Gastrocnemius medialis (tissue), 4 donors: ENCODE data around the gene CSPG4. TPM values are rescaled to one million over a fixed set of nuclear protein-coding genes. Genes with fewer than 3 reads are reported as not detected.
"Not testable (repeated sequence)": the region's sequence is repeated elsewhere in the genome, so short reads cannot be mapped to it uniquely, and the experiment has no call there.

Experiments
- ATAC-seq, 2 donors: fragments of 150-250 bp; one replicate each; pipeline ENCODE4 v1.9.1; 2016
- DNase-seq, 2 donors: peaks; one replicate each; pipeline ENCODE4 v3.0.0-alpha.2; 2019
- H3K27ac ChIP-seq, 4 donors: fragments of 200-600 bp; sonication (generic); 1 replicate in 1 of 4; 2 replicates in 3 of 4; pipeline ENCODE4 v1.5.1; 2016 to 2018; ENCODE audit warnings: mild to moderate bottlenecking in 2 of 4, moderate library complexity in 1 of 4
- H3K27me3 ChIP-seq, 3 donors: fragments of 200-600 bp; sonication (generic) in 2 of 3; 1 replicate in 1 of 3; 2 replicates in 2 of 3; pipeline versions ENCODE4 v1.5.1 to v1.6.0; 2016 to 2019; ENCODE audit warnings: mild to moderate bottlenecking in 1 of 3, moderate library complexity in 1 of 3
- H3K36me3 ChIP-seq, 2 donors: fragments of 200-600 bp; sonication (generic) in 1 of 2; one replicate each; pipeline ENCODE4 v1.5.1; 2017 to 2018
- H3K4me1 ChIP-seq, 2 donors: fragments of 200-600 bp; sonication (generic) in 1 of 2; one replicate each; pipeline ENCODE4 v1.5.1; 2016 to 2017; ENCODE audit warnings: mild to moderate bottlenecking in 2 of 2
- H3K4me3 ChIP-seq, 4 donors: fragments of 200-600 bp; sonication (generic) in 3 of 4; 1 replicate in 1 of 4; 2 replicates in 3 of 4; pipeline ENCODE4 v1.5.1; 2016 to 2019; ENCODE audit warnings: mild to moderate bottlenecking in 2 of 4
- H3K9me3 ChIP-seq, 3 donors: fragments of 200-600 bp; sonication (generic) in 2 of 3; 1 replicate in 1 of 3; 2 replicates in 2 of 3; pipeline ENCODE4 v1.5.1; 2016 to 2019
- POLR2A ChIP-seq, 2 donors: fragments of 450-650 bp; IDR thresholded peaks; one replicate each; pipeline ENCODE4 v1.6.1; 2017; ENCODE audit warnings: antibody characterized with exemption in 2 of 2, mild to moderate bottlenecking in 2 of 2, moderate library complexity in 2 of 2
- in situ Hi-C, 4 donors: fragments of 200-750 bp; cut with MboI; loops; one replicate each; pipeline versions ENCODE4 v1.15.0 to v1.8.0; 2017; ENCODE audit warnings: low sequenced_read_pairs in 4 of 4
- intact Hi-C: fragments of 100-400 bp; cut with DNase I; formaldehyde crosslinking; loops from one replicate; pipeline ENCODE4 v1.15.1; 2023; ENCODE audit warnings: low total_unique reads
- total RNA-seq, 4 donors: library from RNA; depleted of rRNA; stranded (reverse); fragments of >200 nt; gene quantifications; one replicate each; pipeline versions ENCODE4 v1.1.0 to v1.2.3, GENCODE V29; 2016
- TF ChIP-seq, protein P1 (sequence below), 5 experiments: fragments of 450-650 bp in 3 of 5; fragments of 200-600 bp in 2 of 5; sonication (generic) in 2 of 5; IDR thresholded peaks in 4 of 5; conservative IDR thresholded peaks in 1 of 5; 1 replicate in 4 of 5; 2 replicates in 1 of 5; pipeline ENCODE4 v1.5.1; 2016 to 2019; ENCODE audit warnings: antibody characterized with exemption in 5 of 5, mild to moderate bottlenecking in 3 of 5, moderate library complexity in 3 of 5

The CSPG4 gene
- total RNA-seq, 4 donors from 2014 or later = 38.2 to 145 (median 88.5) TPM

DNA sequence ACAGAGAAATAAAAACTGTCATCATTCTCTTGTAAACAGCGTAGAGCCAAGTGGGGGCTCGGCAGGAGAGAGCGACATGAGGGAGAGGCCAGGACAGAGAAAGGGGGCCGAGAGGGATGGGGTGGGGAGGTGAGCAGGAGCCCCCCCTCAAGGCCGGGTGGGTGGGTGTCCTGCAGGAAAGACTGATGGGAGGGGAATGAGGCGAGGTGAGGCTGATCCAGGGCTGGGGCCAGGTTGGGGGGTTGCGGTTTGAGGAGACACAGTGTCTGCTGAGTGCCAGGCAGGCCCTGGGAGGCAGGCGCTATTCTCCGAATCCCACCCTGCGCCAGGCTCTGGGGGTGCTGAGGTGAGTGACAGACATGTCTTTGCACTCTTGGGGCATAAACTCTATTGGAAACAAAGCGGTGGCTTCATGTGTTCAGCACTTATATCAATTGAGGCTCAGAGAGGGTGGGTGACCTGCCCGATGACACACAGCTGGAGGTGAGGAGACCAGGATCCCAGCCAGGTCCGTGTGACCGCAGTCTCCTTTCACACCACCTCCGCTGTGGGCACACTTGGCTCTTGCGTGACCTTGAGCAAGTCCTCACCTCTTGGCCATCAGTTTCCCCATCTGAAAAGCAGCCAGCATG is 19.6 kb upstream of the CSPG4 start:
- no peaks in the 10 kb centered on the region for H3K36me3 ChIP-seq
- H3K4me1 ChIP-seq = no peaks in the 10 kb centered on the region
- DNase-seq (no peak), ATAC-seq (no peak)
- intact Hi-C loops = loop anchor here (10.0 kb wide), 1 partner anchor 97 kb away; no protein-coding TSS in a partner anchor
- in situ Hi-C loops = loop anchor here in 2 of 4 donors (10.0 kb wide), 1 partner anchor 47 kb away; no protein-coding TSS in a partner anchor
- H3K27ac ChIP-seq = peak overlapping the region in 1 of 4 donors; percentile 43
- no peak overlapping the region for H3K4me3 ChIP-seq
- no peaks in the 10 kb centered on the region for H3K9me3 ChIP-seq
- TF ChIP-seq, protein P1, sequence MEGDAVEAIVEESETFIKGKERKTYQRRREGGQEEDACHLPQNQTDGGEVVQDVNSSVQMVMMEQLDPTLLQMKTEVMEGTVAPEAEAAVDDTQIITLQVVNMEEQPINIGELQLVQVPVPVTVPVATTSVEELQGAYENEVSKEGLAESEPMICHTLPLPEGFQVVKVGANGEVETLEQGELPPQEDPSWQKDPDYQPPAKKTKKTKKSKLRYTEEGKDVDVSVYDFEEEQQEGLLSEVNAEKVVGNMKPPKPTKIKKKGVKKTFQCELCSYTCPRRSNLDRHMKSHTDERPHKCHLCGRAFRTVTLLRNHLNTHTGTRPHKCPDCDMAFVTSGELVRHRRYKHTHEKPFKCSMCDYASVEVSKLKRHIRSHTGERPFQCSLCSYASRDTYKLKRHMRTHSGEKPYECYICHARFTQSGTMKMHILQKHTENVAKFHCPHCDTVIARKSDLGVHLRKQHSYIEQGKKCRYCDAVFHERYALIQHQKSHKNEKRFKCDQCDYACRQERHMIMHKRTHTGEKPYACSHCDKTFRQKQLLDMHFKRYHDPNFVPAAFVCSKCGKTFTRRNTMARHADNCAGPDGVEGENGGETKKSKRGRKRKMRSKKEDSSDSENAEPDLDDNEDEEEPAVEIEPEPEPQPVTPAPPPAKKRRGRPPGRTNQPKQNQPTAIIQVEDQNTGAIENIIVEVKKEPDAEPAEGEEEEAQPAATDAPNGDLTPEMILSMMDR (IDR thresholded peaks at IDR 0.05 in 4 of 5, conservative IDR thresholded peaks at IDR 0.05 in 1 of 5) = no peak
- TF ChIP-seq POLR2A (IDR thresholded peaks at IDR 0.05) = no peak
- H3K27me3 ChIP-seq = no peaks in the 10 kb centered on the region

DNA sequence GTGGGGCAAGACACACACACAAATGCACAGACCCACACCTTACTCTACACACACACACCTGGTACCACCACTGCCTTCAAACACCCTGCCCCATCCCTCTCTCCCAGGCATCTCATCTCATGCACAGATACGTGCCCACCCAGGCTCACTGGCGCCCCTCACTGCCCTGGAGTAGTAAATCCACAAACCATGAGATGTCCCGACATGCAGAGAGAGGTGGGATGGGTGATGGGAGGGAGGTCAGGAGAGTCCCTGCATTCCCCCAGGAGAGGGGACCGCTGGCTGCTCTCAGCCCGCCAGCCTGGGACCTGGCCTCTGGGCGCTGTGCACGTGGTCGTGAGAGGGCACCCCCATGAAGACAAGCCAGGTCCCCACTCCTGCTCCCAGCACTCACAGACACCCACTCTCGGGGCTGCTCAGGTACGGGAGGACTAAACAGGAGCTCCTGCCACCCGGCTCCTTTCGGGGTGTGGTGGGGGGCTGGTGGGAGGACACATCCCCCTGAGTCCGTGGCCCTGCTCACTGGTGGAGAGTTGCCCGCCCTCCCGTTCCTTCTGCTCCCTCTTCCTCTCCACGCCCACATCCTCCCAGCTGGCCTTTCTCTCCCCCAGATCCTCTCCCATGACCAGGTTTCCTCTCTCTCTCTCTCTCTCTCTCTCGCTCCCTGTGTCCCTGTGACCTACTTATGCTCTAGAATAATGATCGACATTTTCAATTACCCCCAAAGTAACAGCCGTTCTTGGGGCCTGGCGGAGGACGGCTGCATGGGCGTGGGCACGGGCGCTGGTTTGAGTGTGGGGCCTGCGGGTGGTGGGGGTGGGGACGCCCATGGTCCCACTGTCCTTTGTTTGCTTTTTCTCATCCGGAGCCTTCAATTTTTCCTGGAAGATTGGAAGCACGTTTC is 18.9 kb upstream of the CSPG4 start:
- no peaks in the 10 kb centered on the region for H3K9me3 ChIP-seq
- TF ChIP-seq, protein P1 (IDR thresholded peaks at IDR 0.05 in 4 of 5, conservative IDR thresholded peaks at IDR 0.05 in 1 of 5) = no peak
- TF ChIP-seq POLR2A (IDR thresholded peaks at IDR 0.05) = no peak
- no peaks in the 10 kb centered on the region for H3K27me3 ChIP-seq
- ATAC-seq = no peak
- peak overlapping the region in 1 of 4 donors; percentile 43 for H3K27ac ChIP-seq
- H3K36me3 ChIP-seq = no peaks in the 10 kb centered on the region
- in situ Hi-C loops (loop anchor here in 2 of 4 donors (10.0 kb wide), 1 partner anchor 47 kb away; no protein-coding TSS in a partner anchor), intact Hi-C loops (loop anchor here (10.0 kb wide), 1 partner anchor 97 kb away; no protein-coding TSS in a partner anchor)
- no peak overlapping the region for H3K4me3 ChIP-seq
- peak in 1 of 2 donors; percentile 9 for DNase-seq
- no peaks in the 10 kb centered on the region for H3K4me1 ChIP-seq

DNA sequence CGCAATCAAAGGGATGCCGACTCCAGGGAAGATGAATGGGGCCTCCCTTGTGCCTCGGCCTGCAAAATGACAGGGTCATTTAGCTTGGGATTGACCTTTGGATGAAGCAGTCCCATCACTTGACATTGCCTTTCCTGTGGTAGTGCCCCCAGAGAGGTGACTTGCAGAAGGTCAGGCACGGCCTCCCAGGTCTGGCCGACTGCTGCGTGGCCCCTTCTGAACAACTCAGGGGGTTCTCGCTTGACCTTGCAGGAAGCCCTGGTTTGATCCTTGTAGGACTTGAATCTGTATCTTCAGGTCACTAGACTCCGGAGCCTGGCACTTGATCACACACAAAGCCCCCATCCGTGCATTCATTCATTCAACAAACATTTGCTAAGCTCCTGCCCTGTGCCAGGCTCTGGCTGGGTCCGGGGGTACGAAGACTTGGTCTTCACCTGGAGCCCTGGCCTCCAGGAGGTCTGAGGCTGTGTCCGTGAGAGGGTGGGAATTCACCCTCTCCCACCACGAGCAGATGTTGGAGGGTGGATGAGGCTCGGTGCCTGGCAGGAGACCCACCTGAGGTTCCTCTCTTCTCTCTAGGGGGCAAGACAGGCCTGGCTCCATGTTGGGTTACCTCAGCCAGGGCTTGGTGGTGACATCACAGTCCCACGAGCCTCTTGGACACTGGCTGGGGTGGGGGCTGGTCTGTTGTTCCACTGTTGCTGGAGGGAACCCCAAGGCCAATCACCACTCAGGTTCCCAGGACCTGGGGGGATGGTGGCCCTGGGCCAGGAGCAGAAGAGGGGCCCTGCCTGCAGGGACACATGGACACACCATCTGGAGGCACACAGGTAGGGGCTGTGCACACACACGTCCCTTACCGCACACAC is 18.0 kb upstream of the CSPG4 start:
- not testable (repeated sequence) for H3K36me3 ChIP-seq, H3K27ac ChIP-seq, ATAC-seq, H3K27me3 ChIP-seq, H3K9me3 ChIP-seq, H3K4me3 ChIP-seq, H3K4me1 ChIP-seq
- intact Hi-C loops = loop anchor here (10.0 kb wide), 1 partner anchor 96 kb away; no protein-coding TSS in a partner anchor
- peak in 1 of 2 donors; percentile 6 for DNase-seq
- in situ Hi-C loops = loop anchor here in 2 of 4 donors (10.0 kb wide), 1 partner anchor 46 kb away; no protein-coding TSS in a partner anchor

DNA sequence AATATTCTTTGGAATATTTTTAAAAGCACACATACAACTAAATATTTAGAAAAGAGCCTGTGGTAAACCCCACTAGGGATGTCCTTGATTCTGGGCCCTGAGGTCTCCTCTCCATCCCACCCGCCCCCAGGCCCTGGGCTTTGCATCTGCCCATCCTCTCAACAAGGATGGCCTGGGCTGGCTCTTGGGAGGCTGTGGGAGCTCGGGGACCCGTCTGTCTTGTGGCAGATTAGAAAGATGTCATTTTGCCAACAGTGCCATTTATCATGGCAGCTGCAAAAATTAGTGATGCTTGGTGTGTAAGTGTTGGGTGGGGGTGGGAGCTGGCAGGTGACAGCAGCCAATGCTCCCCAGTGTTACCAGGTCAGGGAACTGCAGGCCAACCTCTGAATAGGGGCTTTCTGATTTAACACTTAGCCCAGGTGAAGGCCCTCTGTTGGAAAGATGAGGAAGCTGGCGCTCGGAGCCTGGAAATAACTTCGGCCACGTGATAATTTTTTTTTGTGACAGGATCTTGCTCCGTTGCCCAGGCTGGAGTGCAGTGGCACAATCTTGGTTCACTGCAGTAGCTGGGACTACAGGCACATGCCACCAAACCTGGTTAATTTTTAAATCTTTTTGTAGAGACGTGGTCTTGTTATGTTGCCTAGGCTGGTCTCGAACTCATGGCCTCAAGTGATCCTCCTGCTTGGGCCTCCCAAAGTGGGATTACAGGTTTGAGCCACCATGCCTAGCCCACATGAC is 16.9 kb upstream of the CSPG4 start:
- Histone ChIP-seq H3K9me3 (no peaks in the 10 kb centered on the region), H3K4me3 (no peak overlapping the region), H3K4me1 (no peaks in the 10 kb centered on the region), H3K27me3 (no peaks in the 10 kb centered on the region), H3K27ac (no peak overlapping the region), H3K36me3 (no peaks in the 10 kb centered on the region)
- intact Hi-C loops (loop anchor here (10.0 kb wide), 1 partner anchor 95 kb away; no protein-coding TSS in a partner anchor), in situ Hi-C loops (loop anchor here in 2 of 4 donors (10.0 kb wide), 1 partner anchor 45 kb away; no protein-coding TSS in a partner anchor)
- DNase-seq = no peak
- TF ChIP-seq POLR2A (IDR thresholded peaks at IDR 0.05) = no peak
- ATAC-seq = no peak
